ENCODE results near the gene CEP85L. TPM values are rescaled to one million over a fixed set of nuclear protein-coding genes. Genes with fewer than 3 reads are reported as not detected.

CEP85L gene
- total RNA-seq, 4 donors from 2014 or later = 5.3 to 10.5 (median 8.7) TPM

DNA sequence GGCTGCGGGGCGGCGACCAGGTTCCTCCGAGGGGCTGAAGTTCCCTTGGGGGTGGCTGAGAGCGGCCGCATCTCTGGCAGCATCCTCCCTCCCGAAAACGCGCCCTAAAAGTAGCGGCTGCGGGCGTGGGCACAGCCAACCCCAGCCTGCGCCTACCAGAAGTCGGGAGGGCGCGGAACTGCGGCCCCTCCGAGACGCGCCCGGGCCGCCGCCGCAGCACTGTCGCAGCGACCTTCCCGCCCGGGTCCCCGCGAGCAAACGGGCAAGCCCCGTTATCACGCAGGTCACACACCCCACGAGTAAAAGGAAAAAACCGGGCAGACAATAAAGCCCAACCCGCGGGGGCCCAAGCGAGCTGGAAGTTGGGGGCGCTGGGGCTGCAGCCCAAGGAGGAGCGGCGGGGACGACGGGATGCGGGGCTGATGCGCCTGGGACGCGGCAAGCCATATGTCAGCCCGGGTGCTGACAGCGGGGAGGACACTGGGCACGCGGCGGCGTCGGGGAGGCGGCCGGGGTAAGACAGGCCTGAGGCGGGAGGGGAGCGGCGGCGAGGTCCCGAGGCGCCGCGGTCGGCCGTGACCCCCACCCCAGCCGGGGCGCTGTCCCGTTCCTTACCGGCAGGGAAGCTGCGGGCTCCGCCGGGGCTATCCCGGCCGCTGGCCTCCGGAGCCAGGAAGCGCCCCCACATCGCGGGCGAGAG, 659 bp downstream of the CEP85L start:
- Histone ChIP-seq H3K4me3 (peak overlapping the region; percentile 62 to 91 (median 80)), H3K27me3 (peaks cover 13% of the 10 kb centered on the region), H3K9me3 (no peaks in the 10 kb centered on the region), H3K27ac (peak overlapping the region; percentile 87 to 99 (median 96)), H3K4me1 (peaks cover 5 to 23% (median 8%) of the 10 kb centered on the region in 4 donors), H3K36me3 (no peaks in the 10 kb centered on the region)
- intact Hi-C loops (cut with DNase I; ENCODE audit: low total_unique reads) (no loop called here), in situ Hi-C loops (cut with MboI; ENCODE audit: low pct_ligation_motif_present in 1 of 4, low pct_unique_long_range_greater_than_20kb in 1 of 4, low sequenced_read_pairs in 3 of 4) (no loop called here)
- peak; percentile 44 for DNase-seq
- TF ChIP-seq POLR2AphosphoS5 (IDR thresholded peaks at IDR 0.05) (peak in 2 of 3 donors; percentile 18 to 49), POLR2A (IDR thresholded peaks at IDR 0.05) (peak; percentile 42), EP300 (IDR thresholded peaks at IDR 0.05; ENCODE audit: low read depth) (no peak)
- TF ChIP-seq, protein P1, sequence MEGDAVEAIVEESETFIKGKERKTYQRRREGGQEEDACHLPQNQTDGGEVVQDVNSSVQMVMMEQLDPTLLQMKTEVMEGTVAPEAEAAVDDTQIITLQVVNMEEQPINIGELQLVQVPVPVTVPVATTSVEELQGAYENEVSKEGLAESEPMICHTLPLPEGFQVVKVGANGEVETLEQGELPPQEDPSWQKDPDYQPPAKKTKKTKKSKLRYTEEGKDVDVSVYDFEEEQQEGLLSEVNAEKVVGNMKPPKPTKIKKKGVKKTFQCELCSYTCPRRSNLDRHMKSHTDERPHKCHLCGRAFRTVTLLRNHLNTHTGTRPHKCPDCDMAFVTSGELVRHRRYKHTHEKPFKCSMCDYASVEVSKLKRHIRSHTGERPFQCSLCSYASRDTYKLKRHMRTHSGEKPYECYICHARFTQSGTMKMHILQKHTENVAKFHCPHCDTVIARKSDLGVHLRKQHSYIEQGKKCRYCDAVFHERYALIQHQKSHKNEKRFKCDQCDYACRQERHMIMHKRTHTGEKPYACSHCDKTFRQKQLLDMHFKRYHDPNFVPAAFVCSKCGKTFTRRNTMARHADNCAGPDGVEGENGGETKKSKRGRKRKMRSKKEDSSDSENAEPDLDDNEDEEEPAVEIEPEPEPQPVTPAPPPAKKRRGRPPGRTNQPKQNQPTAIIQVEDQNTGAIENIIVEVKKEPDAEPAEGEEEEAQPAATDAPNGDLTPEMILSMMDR (IDR thresholded peaks at IDR 0.05) = peak in 2 of 5 experiments; percentile 11 to 32
- 0% methylated on average over 62 of the region's 80 CpGs; no CpG with 5 or more reads in 1 of the 2 donors for WGBS, 2 donors (ENCODE audit: low coverage in 1 of 2)

DNA sequence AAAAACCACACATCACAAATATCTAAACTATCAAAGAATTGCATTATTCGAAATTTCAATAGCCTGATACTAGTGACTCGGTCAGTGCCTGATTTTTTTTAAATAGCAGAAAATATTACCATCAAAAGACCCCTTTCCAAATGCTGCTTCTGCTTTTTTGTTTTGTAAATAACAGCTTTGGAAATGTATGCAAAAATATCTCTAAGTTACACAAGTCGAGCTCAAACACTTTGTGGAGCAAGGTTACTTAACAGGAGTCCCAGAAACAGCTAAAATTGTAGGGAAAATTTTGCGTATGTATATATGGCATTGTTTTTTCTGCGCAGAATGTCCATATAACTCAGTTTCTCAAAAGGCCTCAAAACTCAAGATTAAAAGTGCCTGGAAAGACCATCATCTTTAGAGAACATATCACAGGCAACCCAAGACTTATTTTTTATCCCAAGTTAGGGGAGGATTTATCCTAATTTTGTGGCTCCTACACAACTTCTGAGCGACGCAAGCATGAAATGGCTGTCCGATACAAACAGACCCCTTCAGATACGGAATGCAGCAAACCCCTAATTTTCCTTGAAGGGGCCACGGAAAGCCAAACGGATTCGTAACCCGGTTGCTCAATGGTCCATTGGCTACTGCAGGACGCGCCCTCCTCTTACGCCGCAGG, 1.3 kb downstream of the CEP85L start:
- Histone ChIP-seq H3K4me3 (peak overlapping the region; percentile 62 to 91 (median 80)), H3K4me1 (peaks cover 5 to 28% (median 8%) of the 10 kb centered on the region in 4 donors), H3K27ac (peak overlapping the region; percentile 87 to 99 (median 96)), H3K27me3 (peaks cover 13% of the 10 kb centered on the region), H3K36me3 (no peaks in the 10 kb centered on the region), H3K9me3 (no peaks in the 10 kb centered on the region)
- TF ChIP-seq EP300 (IDR thresholded peaks at IDR 0.05; ENCODE audit: low read depth) = no peak
- no peak for TF ChIP-seq POLR2A (IDR thresholded peaks at IDR 0.05)
- TF ChIP-seq, protein P1 (IDR thresholded peaks at IDR 0.05) = no peak
- no peak for TF ChIP-seq POLR2AphosphoS5 (IDR thresholded peaks at IDR 0.05)
- intact Hi-C loops (cut with DNase I; ENCODE audit: low total_unique reads) = no loop called here
- DNase-seq = no peak
- WGBS, 2 donors (ENCODE audit: low coverage in 1 of 2) = 12 to 54% methylated on average over 4 to 17 of the region's 17 CpGs
- in situ Hi-C loops (cut with MboI; ENCODE audit: low pct_ligation_motif_present in 1 of 4, low pct_unique_long_range_greater_than_20kb in 1 of 4, low sequenced_read_pairs in 3 of 4) = no loop called here

DNA sequence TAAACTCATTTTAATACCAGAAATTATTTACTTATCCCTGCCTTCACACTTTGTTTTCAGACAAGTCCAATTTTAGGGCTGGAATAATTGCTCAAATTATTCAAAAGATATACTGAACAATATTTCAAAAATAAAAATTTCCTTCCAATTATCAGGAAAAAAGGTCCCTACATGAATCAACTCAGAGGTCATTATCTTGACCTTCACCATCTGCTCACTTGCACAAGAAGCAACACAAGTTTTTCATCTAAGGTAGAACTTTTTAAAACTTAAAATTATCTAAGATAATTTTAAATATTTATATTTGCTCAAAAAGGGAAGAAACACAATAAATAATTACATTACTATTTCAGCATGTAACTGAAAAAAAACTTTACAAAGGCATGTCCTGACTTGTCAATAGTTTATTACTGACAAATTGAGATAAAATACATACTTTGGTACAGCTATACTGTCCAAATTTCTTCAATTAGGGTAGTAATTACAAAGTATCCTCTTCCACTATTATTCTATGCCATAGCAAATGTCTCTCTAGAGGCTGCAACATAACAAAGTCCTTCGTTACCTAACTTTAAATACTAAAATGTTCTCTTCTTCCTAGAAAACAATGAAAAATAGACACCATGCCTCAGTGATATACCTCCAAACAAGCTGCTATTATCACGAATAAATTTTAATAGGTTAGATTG, 2.4 kb downstream of the CEP85L start:
- no peak for DNase-seq
- peak overlapping the region in 1 of 4 donors; percentile 62 for H3K4me3 ChIP-seq
- peaks cover 13% of the 10 kb centered on the region for H3K27me3 ChIP-seq
- 51 to 65% methylated on average over 2 of the region's 2 CpGs for WGBS, 2 donors (ENCODE audit: low coverage in 1 of 2)
- in situ Hi-C loops (cut with MboI; ENCODE audit: low pct_ligation_motif_present in 1 of 4, low pct_unique_long_range_greater_than_20kb in 1 of 4, low sequenced_read_pairs in 3 of 4) = no loop called here
- intact Hi-C loops (cut with DNase I; ENCODE audit: low total_unique reads) = no loop called here
- H3K27ac ChIP-seq = peak overlapping the region in 2 of 4 donors; percentile 9 to 87
- H3K36me3 ChIP-seq = no peaks in the 10 kb centered on the region
- TF ChIP-seq, protein P1 (IDR thresholded peaks at IDR 0.05) = no peak
- no peak for TF ChIP-seq POLR2A (IDR thresholded peaks at IDR 0.05)
- no peak for TF ChIP-seq EP300 (IDR thresholded peaks at IDR 0.05; ENCODE audit: low read depth)
- TF ChIP-seq POLR2AphosphoS5 (IDR thresholded peaks at IDR 0.05) = no peak
- H3K9me3 ChIP-seq = no peaks in the 10 kb centered on the region
- H3K4me1 ChIP-seq = peaks cover 5 to 31% (median 8%) of the 10 kb centered on the region in 4 donors

DNA sequence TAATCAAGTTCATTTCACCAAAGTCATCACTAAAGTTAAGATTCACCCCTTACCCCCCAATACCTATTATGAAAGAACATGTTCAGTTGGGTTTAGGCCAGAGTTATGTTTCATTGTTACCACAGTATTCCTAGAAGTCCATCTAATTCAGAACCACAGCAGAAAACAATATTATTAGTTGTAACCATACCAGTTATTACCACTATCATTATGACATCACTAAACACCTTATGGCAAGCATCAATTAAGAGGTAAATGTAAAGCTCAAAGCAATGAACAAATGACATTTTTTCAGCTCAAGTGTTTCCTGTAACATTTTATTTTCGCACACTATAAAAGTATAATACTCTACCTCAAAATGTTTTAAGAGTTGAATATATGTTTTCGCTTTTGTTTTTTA, 4.4 kb downstream of the CEP85L start:
- TF ChIP-seq POLR2A (IDR thresholded peaks at IDR 0.05) = no peak
- TF ChIP-seq POLR2AphosphoS5 (IDR thresholded peaks at IDR 0.05) = no peak
- no peak for TF ChIP-seq EP300 (IDR thresholded peaks at IDR 0.05; ENCODE audit: low read depth)
- TF ChIP-seq, protein P1 (IDR thresholded peaks at IDR 0.05) = no peak
- peaks cover 3 to 34% (median 8%) of the 10 kb centered on the region in 4 donors for H3K4me1 ChIP-seq
- no peaks in the 10 kb centered on the region for H3K9me3 ChIP-seq
- in situ Hi-C loops (cut with MboI; ENCODE audit: low pct_ligation_motif_present in 1 of 4, low pct_unique_long_range_greater_than_20kb in 1 of 4, low sequenced_read_pairs in 3 of 4) (no loop called here), intact Hi-C loops (cut with DNase I; ENCODE audit: low total_unique reads) (no loop called here)
- WGBS, 2 donors (ENCODE audit: low coverage in 1 of 2) = 98% methylated on average over 2 of the region's 2 CpGs; no CpG with 5 or more reads in 1 of the 2 donors
- H3K27ac ChIP-seq = no peak overlapping the region
- H3K36me3 ChIP-seq = no peaks in the 10 kb centered on the region
- H3K27me3 ChIP-seq = peaks cover 13% of the 10 kb centered on the region
- H3K4me3 ChIP-seq = no peak overlapping the region
- DNase-seq = no peak

Data from transverse colon (tissue), 4 donors.